EH (cell line): ENCODE results near the gene CLDN19.

Experiments
- DNase-seq: peaks from one replicate; pipeline ENCODE4 v3.0.0-alpha.2; 2015; ENCODE audit warnings: low read depth

The CLDN19 gene

DNA sequence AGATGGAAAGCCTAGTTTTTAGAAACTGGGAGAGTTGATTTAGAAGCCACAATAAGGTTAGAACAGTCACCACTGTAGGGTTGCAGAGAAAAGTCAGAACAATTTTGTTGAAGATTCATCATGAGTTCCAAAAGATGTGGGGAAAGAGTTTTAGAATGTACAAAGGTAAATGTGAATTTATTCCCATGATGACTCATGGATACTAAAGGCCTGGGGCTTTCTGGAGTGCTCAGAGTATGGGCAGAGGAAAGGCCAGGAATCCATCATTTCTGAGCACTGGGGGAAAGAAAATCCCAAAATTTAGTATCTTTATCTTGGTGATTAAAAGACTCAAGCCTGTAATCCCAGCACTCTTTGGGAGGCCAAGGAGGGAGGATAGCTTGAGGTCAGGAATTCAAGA lies 40.0 kb downstream of the CLDN19 start:
- peak; percentile 21 for DNase-seq

DNA sequence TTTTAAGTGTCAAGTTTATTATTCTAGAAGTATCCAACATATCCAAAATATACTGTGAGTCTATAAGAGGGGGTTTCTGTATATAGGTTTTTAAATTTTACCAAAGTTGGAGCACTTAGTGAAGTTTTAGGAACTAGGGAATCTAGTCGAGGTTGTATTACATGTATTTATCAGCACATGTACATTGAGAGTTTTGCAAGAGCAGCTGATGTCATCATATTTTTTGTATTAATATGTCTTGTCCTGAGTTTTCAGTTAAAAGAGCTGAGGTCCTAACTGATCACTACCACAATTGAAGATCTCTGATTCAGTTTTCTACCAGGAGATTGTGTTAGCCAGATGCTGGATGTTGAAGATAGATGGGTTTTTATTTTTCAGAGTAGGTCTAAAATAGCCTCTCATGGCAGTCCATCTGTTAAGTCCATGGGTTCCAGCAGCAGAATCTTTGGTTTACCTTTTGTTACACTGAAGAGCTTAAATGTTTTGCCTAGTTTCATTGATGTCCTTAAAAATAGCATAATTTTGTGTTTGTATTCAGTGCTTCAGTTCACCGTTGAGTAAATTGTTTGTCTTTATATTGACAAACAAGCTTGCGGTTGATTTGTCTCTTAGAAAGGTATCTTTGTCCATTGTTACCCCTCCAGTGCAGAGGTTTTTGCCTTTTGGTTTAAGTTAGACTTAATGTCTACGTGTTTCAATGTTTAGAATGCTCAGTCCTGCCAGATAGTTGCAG lies 41.8 kb downstream of the CLDN19 start:
- no peak for DNase-seq

DNA sequence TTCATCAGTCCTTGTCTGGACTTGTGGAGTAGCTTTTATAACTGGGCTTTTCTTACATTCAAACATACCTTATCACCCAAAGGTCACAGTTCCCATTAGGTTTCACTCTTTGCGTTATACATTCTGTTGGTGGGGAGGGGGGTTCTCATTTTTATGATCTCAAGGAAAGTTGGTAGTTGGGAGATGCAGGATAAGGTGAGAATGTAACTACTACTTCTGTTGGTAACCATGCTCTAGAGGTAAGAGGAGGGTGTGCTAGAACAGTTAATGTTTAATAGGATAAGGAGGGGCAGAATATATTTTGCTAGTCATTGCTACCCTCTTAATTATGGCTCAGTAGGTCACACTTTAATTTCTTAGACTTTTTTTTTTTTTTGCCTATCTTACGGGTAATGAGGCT lies 47.1 kb downstream of the CLDN19 start:
- DNase-seq = no peak

DNA sequence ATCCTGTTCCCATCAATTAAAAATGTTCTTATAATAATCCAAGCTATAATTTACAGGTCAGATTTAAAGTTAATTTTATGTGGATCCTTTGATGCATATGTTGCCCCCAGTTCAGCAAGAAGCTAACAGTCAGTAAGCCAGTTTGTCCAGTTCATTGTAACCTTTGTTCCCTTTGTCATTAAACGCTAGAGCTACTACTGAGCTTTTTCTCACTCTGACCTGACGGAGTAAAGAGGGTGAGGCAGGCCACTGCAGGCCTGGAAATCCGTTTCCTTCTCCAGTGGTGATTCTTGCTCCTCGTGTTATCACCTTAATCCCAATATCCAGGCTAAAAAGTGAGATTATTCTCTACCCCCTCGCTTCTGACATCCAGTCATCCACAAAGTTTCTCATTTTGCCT lies 47.6 kb downstream of the CLDN19 start:
- DNase-seq = no peak

DNA sequence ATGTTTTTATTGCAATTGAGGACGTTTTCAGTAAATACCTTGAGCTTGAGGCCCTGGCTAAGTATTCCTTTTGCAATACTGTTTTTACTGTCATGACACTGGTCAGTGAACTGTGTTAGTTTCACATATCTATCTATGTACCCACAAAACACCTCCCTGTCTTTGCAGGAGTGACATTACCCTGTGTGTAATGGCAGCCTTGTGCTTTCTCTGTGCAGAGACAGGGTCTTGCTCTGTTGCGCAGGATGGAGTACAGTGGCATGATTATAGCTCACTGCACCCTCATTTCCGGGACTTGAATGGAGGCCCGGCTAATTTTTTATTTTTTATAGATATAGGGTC lies 48.9 kb downstream of the CLDN19 start:
- DNase-seq = no peak

DNA sequence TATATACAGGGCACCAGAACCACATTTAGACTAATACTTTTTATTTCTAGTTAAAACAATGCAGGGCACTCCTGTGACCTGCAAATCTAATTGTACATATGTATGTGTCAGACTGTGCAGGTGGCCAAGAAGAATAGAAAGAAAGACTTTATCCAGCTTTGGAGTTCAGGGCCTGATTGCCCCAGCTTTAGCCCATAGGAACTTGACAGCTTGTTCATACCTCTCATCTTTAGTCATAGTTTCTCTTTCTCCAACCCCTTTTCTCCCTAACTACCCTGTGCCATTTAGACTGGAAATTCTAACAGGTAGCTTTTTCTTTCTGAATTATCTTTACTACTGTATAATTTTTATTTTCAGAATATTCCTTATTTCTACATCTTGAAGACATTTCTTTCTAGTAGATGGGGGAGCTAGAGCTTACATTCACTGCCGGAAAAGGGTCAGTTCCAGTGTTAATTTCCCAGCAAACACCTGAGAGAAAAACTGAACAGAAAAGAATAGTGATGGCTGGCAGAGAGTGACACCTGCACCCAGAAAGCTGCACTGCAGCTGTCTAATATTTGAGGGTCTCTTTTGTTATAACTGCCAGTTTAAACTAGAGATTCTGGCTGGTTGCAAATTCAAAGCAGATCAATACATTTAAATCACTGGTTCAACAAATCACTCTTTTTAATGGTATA lies 49.4 kb downstream of the CLDN19 start:
- peak; percentile 9 for DNase-seq

DNA sequence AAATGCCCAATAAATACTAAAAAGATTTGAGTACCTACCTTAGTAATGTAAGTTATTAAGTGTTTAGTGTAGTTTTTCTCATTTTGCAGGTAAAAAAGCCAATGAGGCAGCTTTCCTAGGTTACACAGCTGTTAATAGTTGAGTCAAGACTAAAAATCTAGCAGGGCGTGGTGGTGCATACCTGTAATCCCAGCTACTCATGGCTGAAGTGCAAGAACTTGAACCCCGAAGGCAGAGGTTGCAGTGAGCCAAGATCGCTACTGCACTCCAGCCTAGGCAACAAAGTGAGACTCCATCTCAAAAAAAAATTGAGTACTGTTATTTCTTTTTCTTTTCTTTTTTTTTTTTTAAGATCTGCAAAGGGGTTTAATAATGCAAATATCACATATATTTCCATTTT lies 50.1 kb downstream of the CLDN19 start:
- DNase-seq = no peak

DNA sequence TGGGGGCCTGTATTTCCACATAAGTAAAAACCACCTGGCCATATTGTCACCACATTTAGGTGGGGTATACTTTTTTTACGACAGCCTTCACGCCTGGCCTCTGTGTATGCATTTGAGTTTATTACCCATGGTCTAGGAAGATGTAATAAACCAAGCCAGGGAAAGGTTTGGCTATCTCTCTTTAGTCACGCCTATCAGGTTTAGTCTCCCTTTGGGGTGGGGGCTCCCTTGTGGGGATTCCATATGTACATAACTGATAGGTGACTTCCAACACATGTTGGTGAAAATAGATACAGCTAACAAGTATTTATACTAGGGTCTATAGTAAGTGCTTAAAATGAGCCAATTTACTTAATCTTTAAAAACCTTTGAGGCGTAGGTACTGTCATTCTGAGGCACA lies 53.6 kb downstream of the CLDN19 start:
- no peak for DNase-seq

DNA sequence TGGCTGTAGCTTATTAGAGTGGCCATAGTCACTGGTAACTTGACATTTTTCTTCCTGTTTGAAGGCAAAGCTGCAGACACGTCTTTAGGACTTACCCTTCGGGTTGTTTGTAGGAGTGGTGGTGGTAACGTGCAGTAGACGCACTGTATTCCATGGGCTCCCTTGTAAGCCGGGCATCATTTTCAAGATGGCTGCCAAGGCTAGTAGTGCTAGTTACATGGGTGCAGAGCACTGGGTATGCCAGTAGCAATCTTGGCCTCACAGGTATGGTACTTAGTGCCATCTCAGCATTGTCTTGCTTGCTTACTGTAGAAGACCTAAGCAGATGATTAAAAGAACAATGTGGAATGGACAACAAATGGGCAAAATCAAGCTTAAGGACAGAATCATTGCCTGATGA lies 55.9 kb downstream of the CLDN19 start:
- peak; percentile 26 for DNase-seq
